K562 (cell line): ENCODE data around the gene MAGI3. TPM values are rescaled to one million over a fixed set of nuclear protein-coding genes. Genes with fewer than 3 reads are reported as not detected.

Experiments used
- ESRRB ChIP-seq: fragments of 250-450 bp; sonication (Bioruptor Pico); IDR thresholded peaks from 2 replicates; pipeline ENCODE4 v1.5.0; 2020; ENCODE audit warnings: mild to moderate bottlenecking, moderate library complexity, borderline replicate concordance
- FOXJ2 ChIP-seq: fragments of 200-800 bp; sonication (Bioruptor generic); IDR thresholded peaks from 2 replicates; pipeline ENCODE4 v1.6.1; 2016; ENCODE audit warnings: missing genetic modification characterization, missing compliant biosample characterization
- HNRNPLL ChIP-seq: fragments of 200-400 bp; formaldehyde crosslinking; IDR thresholded peaks from 2 replicates; pipeline ENCODE4 v1.6.1; 2017; ENCODE audit warnings: low read length, low read depth, mild to moderate bottlenecking; ENCODE audit not compliant: poor library complexity, severe bottlenecking
- RBM15 ChIP-seq: fragments of 200-400 bp; formaldehyde crosslinking; IDR thresholded peaks from 2 replicates; pipeline ENCODE4 v1.6.1; 2018; ENCODE audit warnings: mild to moderate bottlenecking, low read length, moderate library complexity; ENCODE audit not compliant: insufficient read depth
- SAP30 ChIP-seq: fragments of 200-600 bp; sonication (generic); IDR thresholded peaks from 2 replicates; pipeline ENCODE4 v1.6.1; 2012; ENCODE audit warnings: borderline replicate concordance, low read depth, mild to moderate bottlenecking, moderate library complexity, low read length, control low read depth, inconsistent platforms; ENCODE audit not compliant: insufficient read depth, poor library complexity, severe bottlenecking
- SLC30A9 ChIP-seq: fragments of 250-450 bp; sonication (Bioruptor Pico); IDR thresholded peaks from 2 replicates; pipeline ENCODE4 v1.8.0; 2022; ENCODE audit warnings: mild to moderate bottlenecking, moderate library complexity
- SMARCA5 ChIP-seq: fragments of 450-650 bp; IDR thresholded peaks from 2 replicates; pipeline ENCODE4 v1.6.1; 2016
- ZEB2 ChIP-seq: fragments of 450-650 bp; IDR thresholded peaks from 2 replicates; pipeline ENCODE4 v1.6.1; 2016
- polyA plus RNA-seq, 8 experiments: library from polyadenylated mRNA; depleted of rRNA in 4 of 8; stranded (reverse) in 5 of 8; unstranded in 3 of 8; fragments of >200 nt; fragmentation: Nextera tagmentation in 2 of 8; fragmentation: Illumina TruSeq in 1 of 8; extraction: Ambion mirVana in 2 of 8; extraction: Trizol in 1 of 8; gene quantifications; 2 replicates each; pipeline versions ENCODE4 v1.2.1 to v1.2.3, GENCODE V29; 2011 to 2014; ENCODE audit warnings: inconsistent platforms in 1 of 8, missing spikeins in 1 of 8
- total RNA-seq, 7 experiments: library from RNA; depleted of rRNA in 6 of 7; stranded (reverse); fragments of >200 nt in 6 of 7; fragmentation: Illumina TruSeq in 2 of 7; extraction: Trizol in 2 of 7; gene quantifications; 2 replicates each; pipeline versions ENCODE4 v1.2.1 to v1.2.3, GENCODE V29; 2011 to 2021; ENCODE audit warnings: low replicate concordance in 1 of 7
- TF ChIP-seq, protein P1 (sequence below): fragments of 250-450 bp; sonication (Bioruptor Pico); IDR thresholded peaks from 2 replicates; pipeline ENCODE4 v1.4.0; 2020
- TF ChIP-seq, protein P2 (sequence below): fragments of 200-800 bp; sonication (Bioruptor generic); IDR thresholded peaks from 2 replicates; pipeline ENCODE4 v1.6.1; 2016; ENCODE audit warnings: missing genetic modification characterization, missing compliant biosample characterization
- TF ChIP-seq, protein P3 (sequence below): fragments of 250-450 bp; sonication (Bioruptor Pico); IDR thresholded peaks from 2 replicates; pipeline ENCODE4 v1.4.0; 2020; ENCODE audit warnings: mild to moderate bottlenecking
- TF ChIP-seq, protein P4 (sequence below): sonication (generic); formaldehyde crosslinking; IDR thresholded peaks from 2 replicates; pipeline ENCODE4 v1.8.0; 2022; ENCODE audit warnings: mild to moderate bottlenecking, low read depth, missing genetic modification reagents

MAGI3 gene
- total and polyA plus RNA-seq, 9 of the 15 experiments (the other 6 are each of a cell fraction or from before 2014, with no cell fraction given) = 1.0 to 8.6 (median 5.5) TPM

DNA sequence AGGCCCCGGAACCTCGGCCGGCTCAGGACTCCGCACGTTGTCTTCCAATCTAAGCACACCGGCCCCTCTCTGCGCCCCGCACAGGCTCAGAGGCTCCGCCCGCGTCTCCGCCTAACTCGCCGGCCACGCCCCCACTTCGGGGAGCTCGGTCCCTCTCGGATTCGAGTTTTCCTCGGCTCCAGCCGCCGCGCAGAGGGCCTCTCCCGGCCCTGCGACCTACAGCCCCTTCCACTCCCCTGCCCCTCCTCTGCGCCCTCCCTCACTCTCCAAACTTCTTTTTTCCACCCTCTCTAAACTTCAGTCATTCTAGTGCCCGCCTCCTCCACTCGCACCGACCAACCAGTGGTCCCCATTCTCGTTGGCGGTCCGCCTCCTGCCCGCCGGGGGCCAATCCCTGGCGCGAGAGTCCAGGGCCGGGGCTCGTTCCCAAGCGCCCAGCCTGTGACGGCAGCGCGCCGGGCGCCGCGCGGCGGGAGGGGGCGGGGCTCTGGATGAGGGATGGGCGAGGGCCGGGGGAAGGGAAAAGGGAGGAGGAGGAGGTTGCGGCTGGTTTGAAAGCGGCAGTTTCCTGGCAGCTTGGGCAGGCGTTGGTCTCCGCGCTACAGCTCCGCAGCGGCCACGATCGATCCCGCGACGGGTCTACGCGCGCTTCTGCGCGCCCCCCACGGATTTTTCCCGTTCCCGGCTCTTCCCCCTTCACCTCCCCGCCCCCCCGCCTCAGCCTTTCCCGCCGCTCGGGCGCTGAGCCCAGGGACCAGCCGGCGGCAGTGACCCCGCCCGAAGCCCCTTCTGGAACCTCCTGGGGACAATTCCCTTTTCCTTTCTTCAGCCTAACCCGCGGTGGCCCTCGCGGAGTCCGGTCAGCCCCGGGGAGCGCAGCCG lies at the start of gene MAGI3 (continued):
- TF ChIP-seq, protein P1, sequence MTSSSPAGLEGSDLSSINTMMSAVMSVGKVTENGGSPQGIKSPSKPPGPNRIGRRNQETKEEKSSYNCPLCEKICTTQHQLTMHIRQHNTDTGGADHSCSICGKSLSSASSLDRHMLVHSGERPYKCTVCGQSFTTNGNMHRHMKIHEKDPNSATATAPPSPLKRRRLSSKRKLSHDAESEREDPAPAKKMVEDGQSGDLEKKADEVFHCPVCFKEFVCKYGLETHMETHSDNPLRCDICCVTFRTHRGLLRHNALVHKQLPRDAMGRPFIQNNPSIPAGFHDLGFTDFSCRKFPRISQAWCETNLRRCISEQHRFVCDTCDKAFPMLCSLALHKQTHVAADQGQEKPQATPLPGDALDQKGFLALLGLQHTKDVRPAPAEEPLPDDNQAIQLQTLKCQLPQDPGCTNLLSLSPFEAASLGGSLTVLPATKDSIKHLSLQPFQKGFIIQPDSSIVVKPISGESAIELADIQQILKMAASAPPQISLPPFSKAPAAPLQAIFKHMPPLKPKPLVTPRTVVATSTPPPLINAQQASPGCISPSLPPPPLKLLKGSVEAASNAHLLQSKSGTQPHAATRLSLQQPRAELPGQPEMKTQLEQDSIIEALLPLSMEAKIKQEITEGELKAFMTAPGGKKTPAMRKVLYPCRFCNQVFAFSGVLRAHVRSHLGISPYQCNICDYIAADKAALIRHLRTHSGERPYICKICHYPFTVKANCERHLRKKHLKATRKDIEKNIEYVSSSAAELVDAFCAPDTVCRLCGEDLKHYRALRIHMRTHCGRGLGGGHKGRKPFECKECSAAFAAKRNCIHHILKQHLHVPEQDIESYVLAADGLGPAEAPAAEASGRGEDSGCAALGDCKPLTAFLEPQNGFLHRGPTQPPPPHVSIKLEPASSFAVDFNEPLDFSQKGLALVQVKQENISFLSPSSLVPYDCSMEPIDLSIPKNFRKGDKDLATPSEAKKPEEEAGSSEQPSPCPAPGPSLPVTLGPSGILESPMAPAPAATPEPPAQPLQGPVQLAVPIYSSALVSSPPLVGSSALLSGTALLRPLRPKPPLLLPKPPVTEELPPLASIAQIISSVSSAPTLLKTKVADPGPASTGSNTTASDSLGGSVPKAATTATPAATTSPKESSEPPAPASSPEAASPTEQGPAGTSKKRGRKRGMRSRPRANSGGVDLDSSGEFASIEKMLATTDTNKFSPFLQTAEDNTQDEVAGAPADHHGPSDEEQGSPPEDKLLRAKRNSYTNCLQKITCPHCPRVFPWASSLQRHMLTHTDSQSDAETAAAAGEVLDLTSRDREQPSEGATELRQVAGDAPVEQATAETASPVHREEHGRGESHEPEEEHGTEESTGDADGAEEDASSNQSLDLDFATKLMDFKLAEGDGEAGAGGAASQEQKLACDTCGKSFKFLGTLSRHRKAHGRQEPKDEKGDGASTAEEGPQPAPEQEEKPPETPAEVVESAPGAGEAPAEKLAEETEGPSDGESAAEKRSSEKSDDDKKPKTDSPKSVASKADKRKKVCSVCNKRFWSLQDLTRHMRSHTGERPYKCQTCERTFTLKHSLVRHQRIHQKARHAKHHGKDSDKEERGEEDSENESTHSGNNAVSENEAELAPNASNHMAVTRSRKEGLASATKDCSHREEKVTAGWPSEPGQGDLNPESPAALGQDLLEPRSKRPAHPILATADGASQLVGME = peak; percentile 44; the same call in 1 of the 2 replicates
- no peak for TF ChIP-seq ZEB2
- no peak for TF ChIP-seq RBM15
- peak; percentile 13 for TF ChIP-seq SAP30
- TF ChIP-seq, protein P2, sequence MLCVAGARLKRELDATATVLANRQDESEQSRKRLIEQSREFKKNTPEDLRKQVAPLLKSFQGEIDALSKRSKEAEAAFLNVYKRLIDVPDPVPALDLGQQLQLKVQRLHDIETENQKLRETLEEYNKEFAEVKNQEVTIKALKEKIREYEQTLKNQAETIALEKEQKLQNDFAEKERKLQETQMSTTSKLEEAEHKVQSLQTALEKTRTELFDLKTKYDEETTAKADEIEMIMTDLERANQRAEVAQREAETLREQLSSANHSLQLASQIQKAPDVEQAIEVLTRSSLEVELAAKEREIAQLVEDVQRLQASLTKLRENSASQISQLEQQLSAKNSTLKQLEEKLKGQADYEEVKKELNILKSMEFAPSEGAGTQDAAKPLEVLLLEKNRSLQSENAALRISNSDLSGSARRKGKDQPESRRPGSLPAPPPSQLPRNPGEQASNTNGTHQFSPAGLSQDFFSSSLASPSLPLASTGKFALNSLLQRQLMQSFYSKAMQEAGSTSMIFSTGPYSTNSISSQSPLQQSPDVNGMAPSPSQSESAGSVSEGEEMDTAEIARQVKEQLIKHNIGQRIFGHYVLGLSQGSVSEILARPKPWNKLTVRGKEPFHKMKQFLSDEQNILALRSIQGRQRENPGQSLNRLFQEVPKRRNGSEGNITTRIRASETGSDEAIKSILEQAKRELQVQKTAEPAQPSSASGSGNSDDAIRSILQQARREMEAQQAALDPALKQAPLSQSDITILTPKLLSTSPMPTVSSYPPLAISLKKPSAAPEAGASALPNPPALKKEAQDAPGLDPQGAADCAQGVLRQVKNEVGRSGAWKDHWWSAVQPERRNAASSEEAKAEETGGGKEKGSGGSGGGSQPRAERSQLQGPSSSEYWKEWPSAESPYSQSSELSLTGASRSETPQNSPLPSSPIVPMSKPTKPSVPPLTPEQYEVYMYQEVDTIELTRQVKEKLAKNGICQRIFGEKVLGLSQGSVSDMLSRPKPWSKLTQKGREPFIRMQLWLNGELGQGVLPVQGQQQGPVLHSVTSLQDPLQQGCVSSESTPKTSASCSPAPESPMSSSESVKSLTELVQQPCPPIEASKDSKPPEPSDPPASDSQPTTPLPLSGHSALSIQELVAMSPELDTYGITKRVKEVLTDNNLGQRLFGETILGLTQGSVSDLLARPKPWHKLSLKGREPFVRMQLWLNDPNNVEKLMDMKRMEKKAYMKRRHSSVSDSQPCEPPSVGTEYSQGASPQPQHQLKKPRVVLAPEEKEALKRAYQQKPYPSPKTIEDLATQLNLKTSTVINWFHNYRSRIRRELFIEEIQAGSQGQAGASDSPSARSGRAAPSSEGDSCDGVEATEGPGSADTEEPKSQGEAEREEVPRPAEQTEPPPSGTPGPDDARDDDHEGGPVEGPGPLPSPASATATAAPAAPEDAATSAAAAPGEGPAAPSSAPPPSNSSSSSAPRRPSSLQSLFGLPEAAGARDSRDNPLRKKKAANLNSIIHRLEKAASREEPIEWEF (CRISPR knock-in tag) = no peak
- TF ChIP-seq SLC30A9 (CRISPR knock-in tag) = no peak
- TF ChIP-seq ESRRB (CRISPR knock-in tag) = no peak
- TF ChIP-seq FOXJ2 (tag) = no peak
- TF ChIP-seq SMARCA5 = no peak
- TF ChIP-seq, protein P3, sequence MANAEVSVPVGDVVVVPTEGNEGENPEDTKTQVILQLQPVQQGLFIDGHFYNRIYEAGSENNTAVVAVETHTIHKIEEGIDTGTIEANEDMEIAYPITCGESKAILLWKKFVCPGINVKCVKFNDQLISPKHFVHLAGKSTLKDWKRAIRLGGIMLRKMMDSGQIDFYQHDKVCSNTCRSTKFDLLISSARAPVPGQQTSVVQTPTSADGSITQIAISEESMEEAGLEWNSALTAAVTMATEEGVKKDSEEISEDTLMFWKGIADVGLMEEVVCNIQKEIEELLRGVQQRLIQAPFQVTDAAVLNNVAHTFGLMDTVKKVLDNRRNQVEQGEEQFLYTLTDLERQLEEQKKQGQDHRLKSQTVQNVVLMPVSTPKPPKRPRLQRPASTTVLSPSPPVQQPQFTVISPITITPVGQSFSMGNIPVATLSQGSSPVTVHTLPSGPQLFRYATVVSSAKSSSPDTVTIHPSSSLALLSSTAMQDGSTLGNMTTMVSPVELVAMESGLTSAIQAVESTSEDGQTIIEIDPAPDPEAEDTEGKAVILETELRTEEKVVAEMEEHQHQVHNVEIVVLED (CRISPR knock-in tag) = peak; percentile 89
- TF ChIP-seq HNRNPLL = no peak
- TF ChIP-seq, protein P4, sequence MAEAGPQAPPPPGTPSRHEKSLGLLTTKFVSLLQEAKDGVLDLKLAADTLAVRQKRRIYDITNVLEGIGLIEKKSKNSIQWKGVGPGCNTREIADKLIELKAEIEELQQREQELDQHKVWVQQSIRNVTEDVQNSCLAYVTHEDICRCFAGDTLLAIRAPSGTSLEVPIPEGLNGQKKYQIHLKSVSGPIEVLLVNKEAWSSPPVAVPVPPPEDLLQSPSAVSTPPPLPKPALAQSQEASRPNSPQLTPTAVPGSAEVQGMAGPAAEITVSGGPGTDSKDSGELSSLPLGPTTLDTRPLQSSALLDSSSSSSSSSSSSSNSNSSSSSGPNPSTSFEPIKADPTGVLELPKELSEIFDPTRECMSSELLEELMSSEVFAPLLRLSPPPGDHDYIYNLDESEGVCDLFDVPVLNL (CRISPR knock-in tag) = no peak
